Upper lobe of left lung (tissue), 6 donors: ENCODE results near the gene CMIP. TPM values are rescaled to one million over a fixed set of nuclear protein-coding genes. Genes with fewer than 3 reads are reported as not detected.

Source experiments
- ATAC-seq, 2 donors: fragments of 200-7000 bp; cut with Tn5 transposase; one replicate each; pipeline ENCODE4 v1.9.1; 2022; ENCODE audit warnings: mild to moderate bottlenecking in 2 of 2, moderate library complexity in 2 of 2; ENCODE audit not compliant: low FRiP score in 2 of 2
- DNase-seq, 2 donors: peaks; one replicate each; pipeline ENCODE4 v3.0.0-alpha.2; 2019 to 2020
- H3K27ac ChIP-seq, 4 donors: fragments of 200-600 bp; sonication (generic); one replicate each; pipeline ENCODE4 v1.5.1; 2016 to 2019
- H3K27me3 ChIP-seq, 4 donors: fragments of 200-600 bp; sonication (generic); one replicate each; pipeline ENCODE4 v1.5.1; 2017 to 2019
- H3K36me3 ChIP-seq, 4 donors: fragments of 200-600 bp; sonication (generic); one replicate each; pipeline ENCODE4 v1.5.1; 2016 to 2019
- H3K4me1 ChIP-seq, 4 donors: fragments of 200-600 bp; sonication (generic); one replicate each; pipeline ENCODE4 v1.5.1; 2018 to 2019
- H3K4me3 ChIP-seq, 4 donors: fragments of 200-600 bp; sonication (generic); one replicate each; pipeline ENCODE4 v1.5.1; 2017 to 2019; ENCODE audit warnings: mild to moderate bottlenecking in 2 of 4, moderate library complexity in 1 of 4
- H3K9me3 ChIP-seq, 4 donors: fragments of 200-600 bp; sonication (generic); one replicate each; pipeline ENCODE4 v1.5.1; 2018 to 2019
- CTCF ChIP-seq, 6 experiments: fragments of 450-650 bp in 4 of 6; fragments of 200-600 bp in 2 of 6; sonication (generic) in 2 of 6; IDR thresholded peaks; one replicate each; pipeline ENCODE4 v1.5.1; 2016 to 2019; ENCODE audit warnings: antibody characterized with exemption in 6 of 6
- EP300 ChIP-seq, 4 donors: sonication (generic); formaldehyde crosslinking; IDR thresholded peaks; one replicate each; pipeline ENCODE4 v1.5.1; 2017; ENCODE audit warnings: antibody characterized with exemption in 4 of 4, control low read depth in 2 of 4
- POLR2A ChIP-seq, 4 donors: fragments of 450-650 bp; IDR thresholded peaks; one replicate each; pipeline ENCODE4 v1.5.1; 2016 to 2017; ENCODE audit warnings: antibody characterized with exemption in 4 of 4, mild to moderate bottlenecking in 2 of 4
- POLR2AphosphoS5 ChIP-seq, 2 donors: sonication (generic); formaldehyde crosslinking; IDR thresholded peaks; one replicate each; pipeline ENCODE4 v1.5.1; 2017; ENCODE audit warnings: antibody characterized with exemption in 2 of 2
- WGBS, 2 donors: methylation state at CpG; one replicate each; pipeline ENCODE4 v1.1.5; 2017 to 2018; 5-methylcytosine and 5-hydroxymethylcytosine counted together
- total RNA-seq, 6 donors: library from RNA; depleted of rRNA in 4 of 6; stranded (reverse); fragments of >200 nt in 4 of 6; gene quantifications; one replicate each; pipeline versions ENCODE4 v1.1.0 to v1.2.1, GENCODE V29; 2016 to 2021
- donor health status: DM: no; HTN: no; CAD: no; lungs with moderate emphysema.
- donor health status: DM: no; HTN: yes; CAD: no; lungs with severe emphysema.

The CMIP gene
- total RNA-seq, 6 donors from 2014 or later = 48.3 to 109 (median 67.6) TPM

- WGBS, 2 donors = 83 to 86% methylated on average over 8 of the region's 8 CpGs
- Histone ChIP-seq H3K27ac (no peak overlapping the region), H3K4me1 (peaks cover 10 to 49% (median 27%) of the 10 kb centered on the region in 4 donors), H3K36me3 (no peaks in the 10 kb centered on the region), H3K9me3 (no peaks in the 10 kb centered on the region), H3K4me3 (no peak overlapping the region), H3K27me3 (no peaks in the 10 kb centered on the region)
- no peak for TF ChIP-seq POLR2AphosphoS5 (IDR thresholded peaks at IDR 0.05)
- no peak for TF ChIP-seq POLR2A (IDR thresholded peaks at IDR 0.05)
- no peak for TF ChIP-seq EP300 (IDR thresholded peaks at IDR 0.05)
- TF ChIP-seq CTCF (IDR thresholded peaks at IDR 0.05) = no peak
- no peak for ATAC-seq
- DNase-seq = no peak
These were observed 194.7 kb downstream of the CMIP start for GRCh38 chr16:81639348-81639747.

- Histone ChIP-seq H3K4me1 (peaks cover 3 to 47% (median 22%) of the 10 kb centered on the region in 4 donors), H3K27me3 (no peaks in the 10 kb centered on the region), H3K4me3 (no peak overlapping the region), H3K9me3 (no peaks in the 10 kb centered on the region), H3K36me3 (no peaks in the 10 kb centered on the region), H3K27ac (no peak overlapping the region)
- DNase-seq (no peak), ATAC-seq (no peak)
- TF ChIP-seq CTCF (IDR thresholded peaks at IDR 0.05) = no peak
- TF ChIP-seq POLR2A (IDR thresholded peaks at IDR 0.05) = no peak
- no peak for TF ChIP-seq EP300 (IDR thresholded peaks at IDR 0.05)
- no peak for TF ChIP-seq POLR2AphosphoS5 (IDR thresholded peaks at IDR 0.05)
- WGBS, 2 donors = 74 to 92% methylated on average over 6 to 16 of the region's 16 CpGs
These were observed 195.5 kb downstream of the CMIP start for GRCh38 chr16:81639931-81640680.

GRCh38 chr16:81640681-81641070 lies 196.1 kb downstream of the CMIP start:
- Histone ChIP-seq H3K36me3 (no peaks in the 10 kb centered on the region), H3K27me3 (no peaks in the 10 kb centered on the region), H3K9me3 (no peaks in the 10 kb centered on the region), H3K27ac (no peak overlapping the region), H3K4me3 (no peak overlapping the region), H3K4me1 (peaks cover 0 to 43% (median 19%) of the 10 kb centered on the region in 4 donors)
- DNase-seq (no peak), ATAC-seq (no peak)
- 88 to 94% methylated on average over 7 of the region's 7 CpGs for WGBS, 2 donors
- TF ChIP-seq POLR2A (IDR thresholded peaks at IDR 0.05) (no peak), CTCF (IDR thresholded peaks at IDR 0.05) (no peak), POLR2AphosphoS5 (IDR thresholded peaks at IDR 0.05) (no peak), EP300 (IDR thresholded peaks at IDR 0.05) (no peak)

GRCh38 chr16:81641395-81642106 lies 196.9 kb downstream of the CMIP start:
- no peak for ATAC-seq
- no peak for TF ChIP-seq POLR2AphosphoS5 (IDR thresholded peaks at IDR 0.05)
- no peak for TF ChIP-seq POLR2A (IDR thresholded peaks at IDR 0.05)
- TF ChIP-seq EP300 (IDR thresholded peaks at IDR 0.05) = no peak
- TF ChIP-seq CTCF (IDR thresholded peaks at IDR 0.05) = no peak
- no peak overlapping the region for H3K27ac ChIP-seq

More at GRCh38 chr16:81641395-81642106, 196.9 kb downstream of the CMIP start:
- WGBS, 2 donors = 89 to 95% methylated on average over 10 to 18 of the region's 18 CpGs
- H3K36me3 ChIP-seq = no peaks in the 10 kb centered on the region
- H3K4me1 ChIP-seq = peaks cover 0 to 37% (median 17%) of the 10 kb centered on the region in 4 donors
- H3K4me3 ChIP-seq = no peak overlapping the region
- DNase-seq = no peak
- H3K9me3 ChIP-seq = no peaks in the 10 kb centered on the region
- no peaks in the 10 kb centered on the region for H3K27me3 ChIP-seq
